Raji (cell line): ENCODE data around the gene ZFPM1.

Experiments used
- POLR2A ChIP-seq: IDR thresholded peaks from 2 replicates; pipeline ENCODE4 v1.6.1; 2011; ENCODE audit warnings: low read depth, low read length, control low read depth; ENCODE audit not compliant: insufficient read depth

Gene ZFPM1

GRCh38 chr16:88473666-88474534, 20.8 kb downstream of the ZFPM1 start:
- no peak for TF ChIP-seq POLR2A

GRCh38 chr16:88475037-88475436, 22.0 kb downstream of the ZFPM1 start:
- TF ChIP-seq POLR2A: no peak

GRCh38 chr16:88476203-88476602, 23.1 kb downstream of the ZFPM1 start:
- TF ChIP-seq POLR2A: no peak

GRCh38 chr16:88476817-88477397, 23.8 kb downstream of the ZFPM1 start:
- no peak for TF ChIP-seq POLR2A

GRCh38 chr16:88477631-88478519, 24.8 kb downstream of the ZFPM1 start:
- no peak for TF ChIP-seq POLR2A

- TF ChIP-seq POLR2A: no peak
Measured at GRCh38 chr16:88478889-88479792, 26.1 kb downstream of the ZFPM1 start.

GRCh38 chr16:88479793-88480760, 27.0 kb downstream of the ZFPM1 start:
- TF ChIP-seq POLR2A: no peak

GRCh38 chr16:88480829-88481228, 27.7 kb downstream of the ZFPM1 start:
- no peak for TF ChIP-seq POLR2A

GRCh38 chr16:88481851-88482250, 28.8 kb downstream of the ZFPM1 start:
- no peak for TF ChIP-seq POLR2A

GRCh38 chr16:88482630-88483391, 29.7 kb downstream of the ZFPM1 start:
- no peak for TF ChIP-seq POLR2A

- no peak for TF ChIP-seq POLR2A
Measured at GRCh38 chr16:88483392-88483641, 30.2 kb downstream of the ZFPM1 start.

GRCh38 chr16:88484505-88485365, 31.7 kb downstream of the ZFPM1 start:
- no peak for TF ChIP-seq POLR2A

- no peak for TF ChIP-seq POLR2A
Measured at GRCh38 chr16:88486398-88487123, 33.5 kb downstream of the ZFPM1 start.
